HG02610 (cell line): ENCODE measurements around the gene KIF5A.
"Not testable (repeated sequence)": the region's sequence is repeated elsewhere in the genome, so short reads cannot be mapped to it uniquely, and the experiment has no call there.

Experiments
- ATAC-seq: cut with Tn5 transposase; IDR thresholded peaks from one replicate; pipeline ENCODE4 v1.9.1; 2021; ENCODE audit warnings: mild to moderate bottlenecking, moderate library complexity; ENCODE audit not compliant: unreplicated experiment

KIF5A gene

GRCh38 chr12:57581802-57582201, 32.0 kb downstream of the KIF5A start:
- no peak for ATAC-seq

GRCh38 chr12:57582440-57582839, 32.6 kb downstream of the KIF5A start:
- ATAC-seq, result no peak

GRCh38 chr12:57583008-57583831, 33.4 kb downstream of the KIF5A start:
- ATAC-seq, result peak; percentile 83

- ATAC-seq, result no peak
These were observed 34.2 kb downstream of the KIF5A start for GRCh38 chr12:57584050-57584449.

GRCh38 chr12:57584690-57585089, 34.8 kb downstream of the KIF5A start:
- no peak for ATAC-seq

GRCh38 chr12:57585156-57585555, 35.3 kb downstream of the KIF5A start:
- ATAC-seq, result no peak

GRCh38 chr12:57586128-57586527, 36.3 kb downstream of the KIF5A start:
- no peak for ATAC-seq

GRCh38 chr12:57586832-57587429, 37.1 kb downstream of the KIF5A start:
- no peak for ATAC-seq

GRCh38 chr12:57588951-57589610, 39.2 kb downstream of the KIF5A start:
- not testable (repeated sequence) for ATAC-seq

GRCh38 chr12:57590479-57590863, 40.6 kb downstream of the KIF5A start:
- ATAC-seq, result no peak

GRCh38 chr12:57590864-57591781, 41.3 kb downstream of the KIF5A start, which contains the start of gene PIP4K2C:
Gene PIP4K2C, plus strand, starts transcription at chr12:57591192. Its CDS starts 98 bp downstream, at chr12:57591290.
- peak; percentile 92 for ATAC-seq

- ATAC-seq, result no peak
These were observed 42.0 kb downstream of the KIF5A start for GRCh38 chr12:57591782-57592325.

- no peak for ATAC-seq
These were observed 42.8 kb downstream of the KIF5A start for GRCh38 chr12:57592551-57593165.

GRCh38 chr12:57593187-57593586, 43.3 kb downstream of the KIF5A start:
- ATAC-seq, result no peak

- ATAC-seq, result no peak
These were observed 50.6 kb downstream of the KIF5A start for GRCh38 chr12:57600395-57600794.

GRCh38 chr12:57602544-57602943, 52.7 kb downstream of the KIF5A start:
- ATAC-seq, result no peak

GRCh38 chr12:57603324-57603723, 53.5 kb downstream of the KIF5A start:
- no peak for ATAC-seq

GRCh38 chr12:57603815-57604453, 54.1 kb downstream of the KIF5A start:
- no peak for ATAC-seq

GRCh38 chr12:57604454-57604991, 54.7 kb downstream of the KIF5A start, which contains the start of gene DTX3:
Gene DTX3, plus strand, starts transcription at chr12:57604824. Its CDS starts 1,694 bp downstream, at chr12:57606518.
- ATAC-seq, result peak; percentile 66
